A204.1 (cell line): ENCODE results near the gene NATD1.
"Not testable (repeated sequence)": the region's sequence is repeated elsewhere in the genome, so short reads cannot be mapped to it uniquely, and the experiment has no call there.

Experiments used
- FAIRE-seq: peaks from 2 replicates; lab custom pipeline; 2012; peaks lifted over from hg19 to GRCh38; lab: Jason Lieb, UNC

The NATD1 gene

DNA sequence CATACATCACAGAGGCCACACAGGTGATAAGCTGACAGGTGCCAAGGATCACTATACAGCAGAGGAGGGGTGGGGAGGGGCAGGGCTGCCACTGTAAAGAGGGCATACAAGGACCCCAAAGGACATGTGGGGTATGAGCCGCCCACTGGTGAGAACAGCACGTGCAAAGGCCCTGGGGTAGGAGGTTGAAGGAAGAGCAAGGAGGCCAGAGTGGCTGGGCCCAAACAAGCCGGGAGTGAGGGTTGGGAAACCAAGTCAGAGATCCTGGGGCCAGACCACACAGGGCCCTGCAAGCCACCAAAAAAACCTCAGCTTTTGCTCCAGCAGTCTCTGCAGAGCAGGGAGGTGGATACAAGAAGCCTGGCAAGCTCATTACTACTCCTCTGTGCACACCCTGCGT, 6.5 kb downstream of the NATD1 start:
- no peak for FAIRE-seq

DNA sequence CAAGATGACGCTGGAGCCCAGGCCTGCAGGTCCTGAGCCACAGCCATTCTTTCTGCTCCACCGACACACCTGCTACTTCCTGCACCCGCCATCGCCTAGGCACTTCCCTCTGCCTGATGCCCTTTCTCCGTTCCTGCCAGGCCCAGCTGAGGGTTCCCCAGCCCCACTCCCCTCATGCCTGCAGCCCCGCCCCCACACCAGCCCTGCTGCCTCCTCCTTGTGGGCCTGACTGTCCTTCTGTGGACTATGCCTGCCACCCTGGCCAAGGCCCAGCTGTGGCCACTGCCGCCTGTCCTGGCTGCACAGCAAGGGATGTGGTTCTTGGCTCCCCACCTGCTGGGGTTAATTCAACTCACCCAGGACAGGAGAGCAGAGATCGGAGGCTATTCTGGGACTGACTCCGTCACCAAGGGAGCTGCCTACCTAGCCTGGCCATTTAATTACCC, 7.5 kb downstream of the NATD1 start:
- FAIRE-seq = no peak

DNA sequence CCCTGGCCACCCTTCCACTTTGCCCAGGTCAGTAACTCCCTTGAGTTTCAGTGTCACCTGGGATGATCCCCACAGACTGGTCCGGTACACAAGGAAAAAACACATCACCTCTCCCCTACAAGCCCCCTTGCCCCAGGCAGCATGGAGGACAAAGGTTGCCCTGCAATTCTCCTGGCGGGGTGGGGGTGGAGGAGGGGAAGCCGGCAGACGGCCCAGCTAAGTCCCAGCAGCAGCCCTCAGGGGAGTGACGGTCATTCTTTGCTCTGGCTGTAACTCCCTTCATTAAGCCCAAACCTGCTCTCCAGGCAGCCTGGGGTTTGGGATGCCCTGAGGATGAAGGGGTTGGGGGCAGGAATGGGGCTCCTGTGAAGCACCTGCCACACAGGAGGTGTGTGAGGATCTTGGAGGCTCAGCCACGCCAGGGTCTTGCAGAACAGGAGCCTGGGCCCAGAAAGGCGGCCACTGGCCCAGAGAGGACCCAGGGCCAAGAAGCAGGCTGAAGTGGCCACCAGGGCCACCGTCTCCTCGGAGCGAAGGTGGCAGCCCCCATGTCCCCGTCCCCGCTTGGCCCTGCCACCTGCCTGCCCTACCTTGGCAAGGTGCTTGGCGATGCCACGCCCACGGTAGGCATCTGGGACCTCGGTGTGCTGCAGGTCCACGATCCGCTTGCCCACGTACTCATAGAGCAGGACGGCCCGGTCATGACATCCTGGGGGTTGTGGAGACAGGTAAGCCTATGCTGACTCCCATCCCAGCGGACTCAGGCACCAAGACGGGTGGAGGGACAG, 9.5 kb downstream of the NATD1 start:
- FAIRE-seq = no peak

DNA sequence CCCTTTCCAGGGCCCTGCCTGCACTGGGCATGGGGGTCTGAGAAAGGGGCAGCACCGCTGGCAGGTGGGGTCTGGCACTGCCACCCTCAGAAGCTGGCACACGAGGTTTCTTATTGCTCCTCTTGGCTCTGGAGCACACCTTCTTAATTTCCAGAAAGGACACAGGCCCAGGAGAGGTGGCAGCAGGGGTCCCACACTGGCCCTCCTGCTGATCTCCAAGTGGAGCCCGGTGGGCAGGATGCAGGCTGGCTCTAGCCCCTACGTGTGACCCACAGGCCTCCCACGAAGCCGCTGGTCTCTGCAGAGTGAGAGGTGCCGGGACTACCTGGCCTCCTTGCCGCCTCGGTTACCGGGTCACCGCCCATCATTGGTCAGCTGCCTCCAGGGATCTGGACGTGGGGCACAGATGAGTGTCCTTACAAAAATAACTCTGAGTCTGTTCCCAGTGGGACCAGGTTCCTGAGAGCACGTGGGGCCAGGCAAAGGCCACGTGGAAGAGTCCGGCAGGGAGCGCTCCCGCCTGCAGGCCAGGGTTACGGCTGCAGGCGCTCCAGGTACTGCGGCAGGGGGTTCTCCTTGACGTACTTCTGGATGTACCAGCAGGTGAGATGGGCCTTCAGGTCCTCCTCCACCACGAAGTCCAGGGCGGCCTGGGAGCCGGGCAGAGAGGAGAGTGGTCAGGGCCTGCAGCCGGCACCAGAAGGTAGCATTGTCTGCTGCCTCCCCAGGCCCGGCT, 10.3 kb downstream of the NATD1 start:
- FAIRE-seq = no peak

DNA sequence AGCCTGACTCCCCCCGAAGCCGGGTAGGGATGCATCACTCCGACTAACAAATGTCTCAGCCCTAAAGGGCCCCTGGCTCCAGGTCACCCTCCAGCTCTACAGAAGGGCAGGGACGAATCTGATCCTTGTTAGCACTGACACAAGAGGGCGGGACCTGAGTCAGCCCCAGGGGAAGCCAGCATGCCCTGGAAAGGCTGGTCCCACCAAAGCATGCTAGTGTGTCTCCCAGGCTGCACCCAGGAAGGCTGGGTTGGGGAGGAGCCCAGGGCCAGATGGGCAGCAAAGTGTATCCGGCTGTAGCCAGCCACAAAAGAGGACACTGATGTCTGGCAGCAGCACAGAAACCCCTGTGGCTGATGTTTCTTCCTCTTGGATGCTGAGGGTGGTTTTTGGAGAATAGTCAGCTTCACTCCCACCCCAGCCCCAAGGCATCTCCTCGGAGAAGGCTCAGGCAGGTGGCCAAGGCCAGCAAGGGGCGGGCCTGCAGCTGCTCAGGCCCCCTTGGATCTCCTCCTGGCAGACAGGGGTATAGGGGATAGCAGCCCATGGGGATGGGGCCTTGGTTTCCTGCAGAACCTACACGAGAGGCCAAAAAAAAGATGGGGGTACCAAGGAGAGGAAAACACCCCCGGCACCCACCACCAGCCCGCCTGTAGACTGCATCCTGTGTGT, 11.0 kb downstream of the NATD1 start:
- no peak for FAIRE-seq

DNA sequence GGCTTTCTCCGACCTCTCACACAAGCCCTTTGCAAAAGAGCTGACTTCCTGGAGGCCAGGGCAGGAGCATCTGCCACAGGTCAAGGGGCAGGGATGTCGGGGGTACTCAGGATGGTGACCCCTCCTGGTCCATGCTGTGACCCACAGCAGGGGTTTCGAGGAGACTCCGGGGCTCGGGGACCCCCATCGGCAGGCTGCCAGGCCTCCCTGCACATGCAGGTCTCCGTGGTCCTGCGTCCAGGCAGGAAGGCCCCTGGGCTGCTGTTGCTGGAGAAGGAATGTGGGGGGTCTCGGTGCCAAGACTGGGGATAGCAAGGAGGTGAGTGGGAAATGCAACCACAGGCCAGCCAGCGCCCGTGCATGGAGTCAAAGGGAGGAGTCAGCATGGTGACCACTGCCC, 11.6 kb downstream of the NATD1 start:
- FAIRE-seq = no peak

DNA sequence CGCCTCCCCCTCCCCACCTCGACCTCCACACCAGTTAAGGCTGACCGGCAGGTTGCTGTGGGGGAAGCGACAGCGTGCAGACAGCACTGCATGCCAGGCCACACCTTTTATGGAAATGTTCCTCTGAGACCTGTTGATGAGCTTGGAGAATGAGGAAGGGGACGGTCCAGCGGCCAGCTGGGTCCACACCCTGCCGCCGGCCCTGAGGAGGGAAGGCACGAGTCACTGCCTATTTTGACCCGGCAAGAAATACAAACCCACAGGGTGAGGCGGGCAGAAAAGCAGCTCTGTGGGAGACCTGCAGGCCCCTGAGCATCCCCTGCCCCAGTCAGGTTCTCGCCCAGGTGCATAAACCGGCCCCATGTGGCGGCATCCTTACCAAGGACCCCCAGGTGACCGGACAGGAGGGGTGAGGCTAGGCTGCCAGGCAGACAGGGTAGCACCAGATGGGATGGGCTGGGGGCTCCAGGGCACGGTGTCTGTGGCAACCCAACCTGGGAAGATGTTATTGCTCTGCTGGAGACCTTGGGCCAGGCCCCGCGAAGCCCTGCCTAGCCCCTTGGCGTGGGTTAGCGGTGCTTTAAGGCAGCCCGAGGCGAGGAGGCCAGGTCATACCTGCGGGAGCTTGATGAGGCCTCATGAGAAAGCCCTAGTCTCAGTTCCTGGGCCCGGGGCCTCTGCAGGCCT, 12.7 kb downstream of the NATD1 start:
- no peak for FAIRE-seq

DNA sequence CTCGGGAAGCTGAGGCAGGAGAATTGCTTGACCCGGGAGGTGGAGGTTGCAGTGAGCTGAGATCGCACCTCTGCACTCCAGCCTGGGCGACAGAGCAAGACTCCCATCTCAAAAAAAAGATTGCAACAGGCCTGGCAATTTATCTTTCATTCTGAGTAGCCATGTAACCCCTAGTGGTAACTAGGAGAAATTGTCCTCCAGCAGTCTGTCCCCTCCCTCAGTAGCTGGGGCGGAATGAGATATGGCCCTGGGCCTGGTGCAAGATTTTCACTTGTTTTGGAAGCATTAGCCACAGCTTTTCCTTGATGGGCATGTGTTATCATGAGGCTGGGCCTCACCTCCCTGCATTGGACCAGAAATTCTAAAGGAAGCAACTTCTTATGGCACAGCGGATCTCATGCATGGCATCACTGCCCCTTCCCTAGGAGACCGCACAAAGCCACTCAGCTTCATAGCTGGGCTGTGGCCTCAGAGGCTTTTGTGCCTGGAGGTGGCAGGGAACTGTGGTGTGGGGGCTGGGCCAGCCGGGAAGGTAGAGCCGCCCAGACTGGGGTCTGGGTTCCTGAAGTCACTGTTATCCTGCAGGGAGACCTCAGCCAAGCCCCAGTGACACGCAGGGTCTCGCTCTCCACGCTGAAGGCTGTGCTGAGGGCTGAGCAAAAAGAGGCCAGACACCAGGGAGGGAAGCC, 13.4 kb downstream of the NATD1 start:
- FAIRE-seq = no peak

DNA sequence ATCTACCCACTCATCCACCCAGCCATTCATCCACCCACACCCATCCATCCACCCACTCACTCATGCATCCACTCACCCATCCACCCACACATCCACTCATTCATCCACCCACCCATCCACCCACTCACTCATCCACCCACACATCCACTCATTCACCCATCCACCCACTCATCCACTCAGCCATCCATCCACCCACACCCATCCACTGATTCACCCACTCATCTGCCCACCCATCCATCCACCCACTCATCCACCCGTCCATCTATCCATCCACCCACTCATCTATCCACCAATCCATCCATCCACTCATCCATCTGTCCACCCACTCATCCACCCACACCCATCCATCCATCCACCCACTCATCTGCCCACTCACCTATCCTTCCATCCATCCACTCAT, 17.3 kb downstream of the NATD1 start:
- FAIRE-seq = no peak

DNA sequence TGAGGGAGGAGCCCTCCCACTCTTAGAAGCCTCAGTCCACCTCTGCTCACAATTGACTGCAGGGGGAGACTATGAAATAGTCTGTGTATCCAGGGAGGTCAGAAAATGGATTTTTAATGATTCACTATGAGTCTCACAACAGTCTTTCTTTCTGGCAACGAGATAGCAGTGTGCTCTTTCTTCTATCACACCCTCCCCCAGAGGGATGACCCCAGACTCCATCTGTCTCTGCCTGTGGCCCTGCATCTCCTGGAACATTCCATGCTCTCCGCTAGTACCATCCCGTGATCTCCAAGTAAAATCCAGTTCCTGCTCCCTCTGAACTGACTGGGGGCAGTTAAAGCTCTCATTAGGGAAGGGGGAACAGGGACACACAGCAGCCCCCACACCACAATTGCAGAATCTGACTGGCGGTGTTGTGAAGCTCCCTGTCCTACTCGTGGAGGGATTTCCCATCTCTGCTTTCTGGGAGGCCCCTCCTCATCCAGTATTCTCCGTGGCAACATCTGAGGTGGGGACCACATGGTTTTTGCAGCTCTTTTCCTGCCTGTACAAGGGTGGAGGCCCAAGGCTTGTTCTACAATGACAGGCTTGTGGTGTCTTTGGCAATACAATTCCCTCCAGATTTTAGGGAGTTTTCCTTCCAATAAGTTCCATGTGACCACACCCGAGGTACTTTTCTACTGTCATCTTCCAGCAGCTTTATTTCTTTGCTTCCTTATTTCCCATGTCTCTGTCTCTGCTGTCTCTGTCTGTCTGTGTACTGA, 19.4 kb downstream of the NATD1 start:
- FAIRE-seq = no peak

DNA sequence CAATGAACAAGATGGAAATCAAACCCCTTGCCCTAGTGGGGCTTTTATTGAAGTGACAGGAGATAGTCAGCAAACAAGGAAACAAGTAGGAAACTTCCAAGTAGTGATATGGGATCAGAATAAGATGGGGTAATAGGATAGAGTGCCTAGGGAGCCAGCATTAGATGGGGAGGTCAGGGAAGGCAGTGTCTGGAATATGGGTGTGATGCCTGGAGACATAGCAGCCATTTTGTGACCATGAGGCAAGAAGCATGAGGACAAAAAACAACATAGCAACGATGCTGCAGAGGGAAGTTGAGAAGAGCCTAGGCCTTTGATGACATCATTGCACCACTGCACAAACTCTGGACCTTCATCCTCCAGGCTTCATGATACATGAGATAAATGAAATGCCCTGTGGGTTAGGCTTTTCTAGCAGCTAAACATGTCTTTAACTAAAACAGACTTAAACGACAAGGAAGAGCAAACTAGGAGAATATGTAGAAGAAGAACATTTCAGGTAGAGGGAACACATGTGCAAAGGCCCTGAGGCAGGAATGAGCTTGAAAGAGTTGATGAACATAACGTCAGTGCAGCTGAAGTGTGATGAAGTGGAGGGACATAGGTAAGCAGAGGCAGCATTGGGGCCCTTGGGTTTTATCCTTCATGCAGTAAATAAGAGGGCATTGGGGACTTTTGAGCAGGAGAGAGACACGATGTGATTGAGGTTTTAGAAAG, 21.0 kb downstream of the NATD1 start:
- no peak for FAIRE-seq

DNA sequence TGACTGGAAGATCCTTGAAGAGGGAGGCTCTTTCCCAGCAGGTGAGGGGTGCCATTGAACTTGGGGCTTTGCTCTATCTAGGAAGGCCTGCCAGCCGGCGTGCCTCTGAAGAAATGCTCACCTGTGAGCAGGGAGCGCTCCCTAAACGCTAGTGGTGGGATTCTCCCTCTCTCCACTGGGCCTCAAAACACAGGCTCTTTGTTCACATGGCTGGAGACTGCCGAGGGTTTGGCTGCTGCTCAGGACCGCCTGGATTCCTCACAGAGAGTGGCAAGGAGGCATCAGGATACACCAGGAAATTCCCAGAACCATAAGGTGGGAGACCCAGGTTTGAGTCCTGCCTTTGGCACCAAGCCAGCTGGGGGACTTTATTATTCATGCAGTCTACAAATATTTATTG, 21.7 kb downstream of the NATD1 start:
- no peak for FAIRE-seq

DNA sequence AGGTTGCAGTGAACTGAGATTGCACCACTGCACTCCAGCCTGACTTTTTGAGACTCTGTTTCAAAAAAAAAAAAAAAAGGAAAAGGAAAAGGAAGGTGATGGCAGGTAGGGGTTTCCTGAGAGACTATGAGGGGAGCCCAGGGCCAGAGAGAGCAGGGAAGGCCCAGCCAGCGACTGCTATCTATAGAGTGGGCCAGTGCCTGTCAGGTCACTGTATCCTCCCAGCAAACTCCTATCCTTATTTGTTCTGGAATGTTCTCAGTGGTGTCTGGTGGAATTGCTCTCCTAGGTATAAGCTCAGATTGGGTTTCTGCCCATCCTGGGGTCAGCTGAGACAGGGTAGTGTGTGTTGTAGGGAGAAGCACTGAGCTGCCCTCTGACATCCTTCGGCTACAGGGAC, 24.4 kb downstream of the NATD1 start:
- FAIRE-seq = no peak

DNA sequence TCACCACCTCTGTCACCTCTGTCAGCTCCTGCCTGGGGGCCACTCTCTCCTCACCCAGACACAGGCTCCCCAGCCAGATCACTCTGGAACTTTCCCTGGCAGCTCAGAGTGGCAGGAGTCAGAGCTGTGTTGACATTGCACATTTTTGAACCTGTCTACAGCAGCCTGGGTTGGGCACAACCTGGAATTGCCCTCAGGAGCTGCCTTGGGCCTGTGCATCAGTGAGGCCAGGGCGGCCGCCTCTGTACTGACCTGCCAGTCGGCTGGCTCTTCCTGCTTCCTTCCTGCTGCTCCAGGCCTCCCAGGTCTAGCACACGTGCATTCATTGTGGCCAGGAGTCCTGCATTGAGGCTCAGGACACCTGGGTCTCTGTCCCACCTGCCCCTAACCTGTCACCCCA, 25.1 kb downstream of the NATD1 start:
- FAIRE-seq = no peak

DNA sequence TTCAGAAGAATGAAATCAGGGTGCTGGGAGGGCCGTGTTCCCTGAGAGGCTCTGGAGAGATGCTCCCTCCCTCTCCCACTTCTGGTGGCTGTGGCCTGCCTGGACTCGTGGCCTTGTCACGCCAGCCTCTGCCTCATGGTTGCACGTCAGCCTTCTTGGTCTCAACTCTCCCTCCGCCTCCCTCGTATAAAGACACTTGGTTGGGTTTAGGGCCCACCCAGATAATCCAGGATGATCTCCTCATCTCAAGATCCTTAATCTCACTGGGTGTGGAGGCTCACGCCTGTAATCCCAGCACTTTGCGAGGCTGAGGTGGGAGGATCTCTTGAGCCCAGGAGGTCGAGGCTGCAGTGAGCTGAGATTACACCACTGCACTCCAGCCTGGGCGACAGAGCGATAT, 25.9 kb downstream of the NATD1 start:
- not testable (repeated sequence) for FAIRE-seq

DNA sequence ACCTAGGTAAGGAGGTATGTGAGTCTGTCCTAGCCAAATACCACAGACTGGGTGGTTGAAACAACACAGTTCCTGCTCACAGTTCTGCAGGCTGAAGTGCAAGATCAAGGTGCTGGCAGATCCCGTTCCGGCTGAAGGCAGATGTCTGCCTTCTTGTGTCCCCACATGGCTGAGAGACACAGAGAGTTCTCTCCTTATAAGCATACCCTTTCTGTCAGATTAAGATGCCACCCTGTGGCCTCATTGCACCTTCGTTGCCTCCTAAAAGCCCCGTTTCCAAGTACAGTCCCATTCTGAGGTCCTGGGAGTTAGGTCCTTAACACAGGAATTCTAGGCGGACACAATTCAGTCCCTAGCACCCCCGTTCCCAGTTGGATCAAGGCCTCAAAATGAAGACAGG, 30.1 kb downstream of the NATD1 start:
- no peak for FAIRE-seq

DNA sequence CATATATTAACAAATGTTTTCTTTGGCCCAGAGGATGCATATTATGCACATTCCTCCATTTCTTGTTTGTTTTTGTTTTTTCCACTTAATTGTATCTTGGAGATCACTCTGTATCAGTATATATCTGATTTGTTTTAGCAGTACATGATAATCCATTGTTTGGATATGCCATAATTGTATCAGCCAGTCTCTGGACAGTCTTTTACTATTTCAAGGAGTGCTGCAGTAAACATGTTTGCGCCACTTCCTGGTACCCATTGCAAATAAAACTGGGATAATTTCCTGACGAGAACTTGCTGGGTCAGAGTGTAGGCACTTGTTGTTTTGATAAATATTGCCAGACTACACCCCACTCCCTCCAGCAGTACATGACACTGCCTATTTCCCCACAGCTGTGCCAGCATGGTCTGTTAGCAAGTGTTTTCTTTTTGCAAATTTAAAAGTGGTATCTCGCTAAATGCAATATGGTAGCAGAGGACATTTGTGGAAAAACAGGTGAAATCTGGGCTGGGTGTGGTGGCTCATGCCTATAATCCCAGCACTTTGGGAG, 34.3 kb downstream of the NATD1 start:
- no peak for FAIRE-seq

DNA sequence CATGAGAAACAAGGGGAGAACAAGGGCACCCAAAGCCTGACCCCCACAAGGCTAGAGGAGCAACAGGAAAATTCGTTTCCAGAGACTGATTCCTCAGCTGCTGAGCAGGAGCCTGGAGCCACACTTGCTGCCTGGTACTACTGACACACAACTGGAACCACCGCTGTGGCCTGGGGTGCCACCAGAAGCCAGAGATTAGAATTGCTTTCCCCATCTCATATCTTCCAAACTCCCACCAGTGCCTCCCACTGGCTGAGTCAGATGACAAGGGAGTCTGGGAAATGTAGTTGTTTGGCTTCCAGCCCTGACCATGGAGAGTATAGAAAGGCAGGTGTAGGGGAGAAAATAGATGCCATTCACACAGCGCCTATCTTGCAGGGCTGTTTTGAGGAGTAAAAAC, 35.1 kb downstream of the NATD1 start:
- no peak for FAIRE-seq

DNA sequence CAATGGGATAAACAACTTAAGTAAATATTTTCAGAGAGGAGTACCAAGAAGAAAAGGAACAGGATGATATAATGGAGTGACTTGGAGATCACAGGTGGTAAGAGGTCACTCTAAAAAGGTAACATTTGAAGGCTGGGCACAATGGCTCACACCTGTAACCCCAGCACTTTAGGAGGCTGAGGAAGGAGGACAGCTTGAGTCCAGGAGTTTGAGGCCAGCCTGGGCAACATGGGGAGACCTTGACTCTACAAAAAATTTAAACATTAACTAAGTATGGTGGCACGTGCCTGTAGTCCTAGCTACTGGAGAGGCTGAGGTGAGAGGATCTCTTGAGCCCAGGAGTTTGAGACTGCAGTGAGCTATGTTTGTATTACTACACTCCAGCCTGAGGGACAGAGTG, 35.9 kb downstream of the NATD1 start:
- no peak for FAIRE-seq

DNA sequence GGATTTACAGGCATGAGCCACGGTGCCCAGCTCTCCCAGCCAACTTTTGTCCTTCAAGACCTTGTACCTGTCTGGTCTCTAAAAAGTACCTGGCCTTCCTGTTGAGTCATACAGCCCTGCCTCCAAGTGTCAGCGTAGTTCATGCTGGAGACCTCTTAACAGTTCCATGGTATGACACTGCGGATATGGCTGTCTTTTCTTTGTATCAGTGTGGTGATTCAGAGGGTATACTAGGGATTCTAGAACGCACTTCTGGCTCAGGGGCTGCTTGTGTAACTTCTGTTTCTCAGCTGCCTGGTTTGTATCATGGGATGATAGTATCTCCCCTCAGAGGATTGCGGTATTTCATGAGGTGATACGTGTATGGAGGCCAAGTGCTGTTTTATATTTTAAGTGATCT, 37.3 kb downstream of the NATD1 start:
- no peak for FAIRE-seq
